PC-3 (cell line): Measurements from ENCODE around the gene IRF9. TPM values are rescaled to one million over a fixed set of nuclear protein-coding genes. Genes with fewer than 3 reads are reported as not detected.

Experiments
- ATAC-seq: fragments of 200-7000 bp; cut with Tn5 transposase; 2 replicates; pipeline ENCODE4 v1.9.1; 2020; ENCODE audit warnings: mild to moderate bottlenecking, moderate library complexity
- BruUV-seq: library from RNA; stranded (reverse); fragments of 400-500 nt; replicated peaks from 2 replicates; lab custom pipeline; 2021; lab: Mats Ljungman, UMichigan
- CTCF ChIA-PET: fragments of 300-600 bp; sonication (Branson Sonifier 250); formaldehyde crosslinking; loops from one replicate; lab custom pipeline; 2022; ENCODE audit warnings: antibody characterized with exemption; lab: Charles Lee
- POLR2A ChIA-PET: fragments of 300-600 bp; sonication (Branson Sonifier 250); formaldehyde crosslinking; loops from one replicate; lab custom pipeline; 2022; ENCODE audit warnings: antibody characterized with exemption; ENCODE audit not compliant: unreplicated experiment; lab: Charles Lee
- DNase-seq: peaks from one replicate; pipeline ENCODE4 v3.0.0-alpha.2; 2015
- H2AFZ ChIP-seq: fragments of 300-600 bp; sonication (generic); 2 replicates; pipeline ENCODE4 v1.6.0; 2016; ENCODE audit warnings: antibody characterized with exemption, low read length
- H3F3A ChIP-seq: fragments of 300-600 bp; sonication (generic); one replicate; pipeline ENCODE4 v1.6.0; 2017; ENCODE audit warnings: antibody characterized with exemption, low read length, control low read depth, mild to moderate bottlenecking; ENCODE audit not compliant: unreplicated experiment
- H3K27ac ChIP-seq: fragments of 300-600 bp; sonication (generic); 2 replicates; pipeline ENCODE4 v1.5.1; 2016; ENCODE audit warnings: mild to moderate bottlenecking, low read length
- H3K27me3 ChIP-seq: fragments of 300-600 bp; sonication (generic); 2 replicates; pipeline ENCODE4 v1.6.1; 2016; ENCODE audit warnings: low read length, mixed read lengths
- H3K36me3 ChIP-seq: fragments of 300-600 bp; sonication (generic); 2 replicates; pipeline ENCODE4 v1.6.1; 2016; ENCODE audit warnings: low read depth, mixed run types, low read length, mixed read lengths
- H3K4me1 ChIP-seq: fragments of 300-600 bp; sonication (generic); 2 replicates; pipeline ENCODE4 v1.5.1; 2016; ENCODE audit warnings: low read length; ENCODE audit not compliant: insufficient read depth
- H3K4me2 ChIP-seq: fragments of 300-600 bp; sonication (generic); 2 replicates; pipeline ENCODE4 v1.6.0; 2016; ENCODE audit warnings: low read length
- H3K4me3 ChIP-seq: fragments of 300-600 bp; sonication (generic); 2 replicates; pipeline ENCODE4 v1.5.1; 2016; ENCODE audit warnings: mild to moderate bottlenecking, low read length, mixed read lengths
- H3K79me2 ChIP-seq: fragments of 300-600 bp; sonication (generic); 2 replicates; pipeline ENCODE4 v1.6.1; 2017; ENCODE audit warnings: low read length, mixed read lengths
- H3K9ac ChIP-seq: fragments of 300-600 bp; sonication (generic); 2 replicates; pipeline ENCODE4 v1.6.0; 2016; ENCODE audit warnings: mild to moderate bottlenecking, low read length
- H3K9me2 ChIP-seq: fragments of 300-600 bp; sonication (generic); replicated peaks from 2 replicates; pipeline ENCODE4 v1.6.1; 2016; ENCODE audit warnings: mixed run types, low read length, mixed read lengths
- H3K9me3 ChIP-seq: fragments of 300-600 bp; sonication (generic); 2 replicates; pipeline ENCODE4 v1.6.1; 2016; ENCODE audit warnings: low read length, mixed read lengths
- H4K20me1 ChIP-seq: fragments of 300-600 bp; sonication (generic); 2 replicates; pipeline ENCODE4 v1.6.1; 2016; ENCODE audit warnings: low read length, mixed read lengths
- CTCF ChIP-seq: fragments of 300-600 bp; sonication (generic); conservative IDR thresholded peaks from 2 replicates; pipeline ENCODE4 v1.5.1; 2017; ENCODE audit warnings: antibody characterized with exemption, low read depth, mild to moderate bottlenecking, low read length
- EZH2 ChIP-seq: fragments of 300-600 bp; sonication (generic); IDR thresholded peaks from one replicate; pipeline ENCODE4 v1.6.1; 2017; ENCODE audit warnings: antibody characterized with exemption, mild to moderate bottlenecking, low read length; ENCODE audit not compliant: unreplicated experiment
- EZH2phosphoT487 ChIP-seq: fragments of 300-600 bp; sonication (generic); IDR thresholded peaks from 2 replicates; pipeline ENCODE4 v1.6.1; 2018; ENCODE audit warnings: mild to moderate bottlenecking, antibody characterized with exemption, low read length, borderline replicate concordance
- intact Hi-C: fragments of 100-400 bp; cut with micrococcal nuclease; formaldehyde crosslinking; loops from 2 replicates; pipeline ENCODE4 v1.9.0; 2023
- total RNA-seq: library from RNA; depleted of rRNA; stranded (reverse); fragments of >200 nt; gene quantifications from 2 replicates; pipeline ENCODE4 v1.2.3, GENCODE V29; 2014

Gene IRF9
- total RNA-seq, 1 experiment from 2014 or later = 10.5 TPM

- TF ChIP-seq EZH2 (no peak), EZH2phosphoT487 (no peak)
- H4K20me1 ChIP-seq = no peaks in the 10 kb centered on the region
- H3K9ac ChIP-seq = no peak overlapping the region
- no peaks in the 10 kb centered on the region for H3F3A ChIP-seq
- H3K27ac ChIP-seq = no peak overlapping the region
- ATAC-seq = no peak
- H3K27me3 ChIP-seq = no peaks in the 10 kb centered on the region
- no peaks in the 10 kb centered on the region for H3K9me2 ChIP-seq
- ChIA-PET CTCF (interaction anchor here (0.6 kb wide), 1 partner anchor 73 kb away, joined by 3 read pairs; no protein-coding TSS in a partner anchor), POLR2A (no interaction called here)
- no peak overlapping the region for H2AFZ ChIP-seq
- no peaks in the 10 kb centered on the region for H3K79me2 ChIP-seq
- H3K36me3 ChIP-seq = no peaks in the 10 kb centered on the region
- intact Hi-C loops = no loop called here
- no peaks in the 10 kb centered on the region for H3K9me3 ChIP-seq
- H3K4me1 ChIP-seq = peaks cover 6% of the 10 kb centered on the region
- H3K4me3 ChIP-seq = no peak overlapping the region
- no TSS peak for BruUV-seq
- DNase-seq = no peak
- H3K4me2 ChIP-seq = no peak overlapping the region
Measured at GRCh38 chr14:24130717-24131548, 30.1 kb upstream of the IRF9 start.

DNA sequence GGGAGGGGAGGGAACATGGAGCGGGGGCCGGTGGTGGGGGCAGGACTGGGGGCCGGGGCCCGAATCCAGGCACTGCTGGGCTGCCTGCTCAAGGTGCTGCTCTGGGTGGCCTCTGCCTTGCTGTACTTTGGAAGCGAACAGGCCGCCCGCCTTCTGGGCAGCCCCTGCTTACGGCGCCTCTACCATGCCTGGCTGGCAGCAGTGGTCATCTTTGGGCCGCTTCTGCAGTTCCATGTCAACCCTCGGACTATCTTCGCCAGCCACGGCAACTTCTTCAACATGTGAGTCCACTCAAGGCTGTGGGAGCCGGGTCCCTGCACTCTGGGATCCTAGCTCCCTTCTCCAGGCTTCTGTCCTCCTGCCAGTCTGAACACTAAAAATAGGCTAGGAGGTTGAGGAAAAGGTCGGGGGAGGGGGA lies 29.5 kb upstream of the IRF9 start:
- POLR2A ChIA-PET = no interaction called here

GRCh38 chr14:24132061-24132685 lies 28.9 kb upstream of the IRF9 start:
- no peak overlapping the region for H3K9ac ChIP-seq
- BruUV-seq = no TSS peak
- TF ChIP-seq CTCF (no peak), EZH2 (no peak), EZH2phosphoT487 (no peak)
- intact Hi-C loops = no loop called here
- POLR2A ChIA-PET = no interaction called here
- no peaks in the 10 kb centered on the region for H3K9me2 ChIP-seq
- H3K36me3 ChIP-seq = no peaks in the 10 kb centered on the region
- DNase-seq (no peak), ATAC-seq (no peak)
- peaks cover 13% of the 10 kb centered on the region for H3K4me1 ChIP-seq
- H3F3A ChIP-seq = no peaks in the 10 kb centered on the region
- no peak overlapping the region for H3K27ac ChIP-seq
- H3K9me3 ChIP-seq = no peaks in the 10 kb centered on the region
- no peak overlapping the region for H2AFZ ChIP-seq
- CTCF ChIA-PET = no interaction called here
- H3K27me3 ChIP-seq = no peaks in the 10 kb centered on the region
- no peak overlapping the region for H3K4me3 ChIP-seq
- no peaks in the 10 kb centered on the region for H4K20me1 ChIP-seq
- H3K79me2 ChIP-seq = peaks cover 6% of the 10 kb centered on the region; the same call in 1 of the 2 replicates
- H3K4me2 ChIP-seq = no peak overlapping the region

More for the DNA sequence above, 29.5 kb upstream of the IRF9 start:
- Histone ChIP-seq H4K20me1 (no peaks in the 10 kb centered on the region), H2AFZ (no peak overlapping the region), H3K36me3 (no peaks in the 10 kb centered on the region), H3K79me2 (peaks cover 2% of the 10 kb centered on the region; the same call in 1 of the 2 replicates), H3K4me1 (peaks cover 7% of the 10 kb centered on the region), H3K4me3 (no peak overlapping the region), H3K4me2 (no peak overlapping the region), H3K27me3 (no peaks in the 10 kb centered on the region), H3K9ac (no peak overlapping the region), H3K9me2 (no peaks in the 10 kb centered on the region), H3K27ac (no peak overlapping the region), H3K9me3 (no peaks in the 10 kb centered on the region), H3F3A (no peaks in the 10 kb centered on the region)
- no TSS peak for BruUV-seq
- CTCF ChIA-PET = no interaction called here
- no peak for TF ChIP-seq CTCF
- TF ChIP-seq EZH2phosphoT487 = no peak
- no peak for TF ChIP-seq EZH2
- DNase-seq (no peak), ATAC-seq (no peak)
- intact Hi-C loops = no loop called here
